K562 (cell line): ENCODE results near the gene PRCC. TPM values are rescaled to one million over a fixed set of nuclear protein-coding genes. Genes with fewer than 3 reads are reported as not detected.

Experiments used
- ATAC-seq: fragments of 200-7000 bp; cut with Tn5 transposase; 3 replicates; pipeline ENCODE4 v1.9.1; 2020; ENCODE audit warnings: moderate library complexity
- BruUV-seq: library from RNA; stranded (reverse); fragments of 400-500 nt; replicated peaks from 2 replicates; lab custom pipeline; 2021; lab: Mats Ljungman, UMichigan
- CTCF ChIA-PET: fragments of 300-600 bp; formaldehyde crosslinking; extraction: SDS; loops from one replicate; lab custom pipeline; 2021; ENCODE audit warnings: low intra/inter-chr PET ratio; lab: Yijun Ruan, JAX
- POLR2A ChIA-PET: fragments of 300-600, 350-650 bp; sonication (Branson Sonifier 250); formaldehyde crosslinking; extraction: SDS; loops from one replicate; lab custom pipeline; 2021; ENCODE audit warnings: antibody characterized with exemption, inconsistent platforms; lab: Yijun Ruan, JAX
- DNase-seq, 4 experiments: peaks; one replicate each; pipeline versions ENCODE4 v3.0.0 to v3.0.0-alpha.2; 2011 to 2018; ENCODE audit warnings: low spot score in 3 of 4, mixed read lengths in 3 of 4; ENCODE audit errors: extremely low read depth in 1 of 4
- FAIRE-seq: peaks from 2 replicates; lab custom pipeline; 2011; peaks lifted over from hg19 to GRCh38; lab: Jason Lieb, UNC
- H2AFZ ChIP-seq: 2 replicates; pipeline ENCODE4 v1.6.0; 2011; ENCODE audit warnings: low read depth, low read length, control low read depth, inconsistent platforms
- H3K27ac ChIP-seq: fragments of 200-600 bp; 3 replicates; pipeline ENCODE4 v1.8.0; 2011; ENCODE audit warnings: low read depth, mild to moderate bottlenecking, control low read depth, inconsistent platforms, low read length, moderate library complexity, mixed read lengths; ENCODE audit errors: extremely low read depth
- H3K27me3 ChIP-seq, 2 experiments: fragments of 300-600 bp in 1 of 2; 2 replicates in 1 of 2; 3 replicates in 1 of 2; pipeline versions ENCODE4 v1.6.0 to v1.8.0; 2011; ENCODE audit warnings: inconsistent platforms in 2 of 2, low read length in 2 of 2, mild to moderate bottlenecking in 1 of 2, mixed read lengths in 1 of 2, moderate library complexity in 1 of 2; ENCODE audit not compliant: control insufficient read depth in 2 of 2, insufficient read depth in 2 of 2
- H3K36me3 ChIP-seq: fragments of 300-600 bp; 3 replicates; pipeline ENCODE4 v1.8.0; 2011; ENCODE audit warnings: mild to moderate bottlenecking, low read length, inconsistent platforms; ENCODE audit not compliant: control insufficient read depth, insufficient read depth
- H3K4me1 ChIP-seq, 2 experiments: fragments of 200-600 bp in 1 of 2; replicated peaks in 1 of 2; 2 replicates in 1 of 2; 3 replicates in 1 of 2; pipeline versions ENCODE4 v1.5.1 to v1.8.0; 2011; ENCODE audit warnings: inconsistent platforms in 2 of 2, low read length in 2 of 2, mild to moderate bottlenecking in 1 of 2, mixed read lengths in 1 of 2, moderate library complexity in 1 of 2; ENCODE audit not compliant: control insufficient read depth in 2 of 2, insufficient read depth in 2 of 2
- H3K4me2 ChIP-seq: 2 replicates; pipeline ENCODE4 v1.6.1; 2011; ENCODE audit warnings: low read length, control low read depth, inconsistent platforms, mixed read lengths; ENCODE audit not compliant: insufficient read depth
- H3K4me3 ChIP-seq: fragments of 200-600 bp; sonication (generic), shearing (Covaris generic); 2 replicates; pipeline ENCODE4 v1.5.1; 2016; ENCODE audit warnings: control low read depth, inconsistent platforms
- H3K79me2 ChIP-seq: fragments of 200-600 bp; 3 replicates; pipeline ENCODE4 v1.8.0; 2011; ENCODE audit warnings: low read length, inconsistent platforms; ENCODE audit not compliant: control insufficient read depth, insufficient read depth
- H3K9ac ChIP-seq, 2 experiments: 2 replicates each; pipeline versions ENCODE4 v1.6.0 to v1.6.1; 2011; ENCODE audit warnings: low read depth in 2 of 2, low read length in 2 of 2, control low read depth in 1 of 2, inconsistent platforms in 1 of 2, mild to moderate bottlenecking in 1 of 2, mixed read lengths in 1 of 2; ENCODE audit not compliant: insufficient read depth in 1 of 2
- H3K9me1 ChIP-seq: one replicate; pipeline ENCODE4 v1.6.0; 2011; ENCODE audit warnings: inconsistent platforms, mild to moderate bottlenecking, low read length, moderate library complexity; ENCODE audit not compliant: control insufficient read depth, insufficient read depth
- H3K9me3 ChIP-seq: replicated peaks from 2 replicates; pipeline ENCODE4 v1.5.1; 2011; ENCODE audit warnings: low read depth, low read length, inconsistent platforms; ENCODE audit not compliant: control insufficient read depth, insufficient read depth
- H4K20me1 ChIP-seq: replicated peaks from 2 replicates; pipeline ENCODE4 v1.6.1; 2011; ENCODE audit warnings: low read length, inconsistent platforms, mixed read lengths; ENCODE audit not compliant: control insufficient read depth, insufficient read depth
- CEBPB ChIP-seq: fragments of 450-650 bp; IDR thresholded peaks from 2 replicates; pipeline ENCODE4 v1.6.1; 2016; ENCODE audit warnings: missing genetic modification characterization, missing compliant biosample characterization
- CEBPG ChIP-seq, 3 experiments: fragments of 200-800 bp in 1 of 3; sonication (Bioruptor generic) in 1 of 3; sonication (generic) in 1 of 3; formaldehyde crosslinking in 1 of 3; IDR thresholded peaks in 2 of 3; conservative IDR thresholded peaks in 1 of 3; 2 replicates each; pipeline versions ENCODE4 v1.6.1 to v1.8.0; 2016 to 2022; ENCODE audit warnings: missing compliant biosample characterization in 2 of 3, missing genetic modification characterization in 2 of 3, mild to moderate bottlenecking in 1 of 3, missing genetic modification reagents in 1 of 3
- MEIS2 ChIP-seq: fragments of 450-650 bp; IDR thresholded peaks from 2 replicates; pipeline ENCODE4 v1.6.1; 2014; ENCODE audit warnings: mild to moderate bottlenecking; ENCODE audit not compliant: partially characterized antibody
- WGBS: fragments of 100-300 bp; shearing (Covaris generic); methylation state at CpG from one replicate; pipeline ENCODE4 v1.1.6; 2016; ENCODE audit warnings: low coverage, mixed read lengths; ENCODE audit not compliant: insufficient coverage; ENCODE audit errors: missing lambda C conversion rate; 5-methylcytosine and 5-hydroxymethylcytosine counted together
- in situ Hi-C: fragments of 300-500 bp; cut with MboI; formaldehyde crosslinking; loops from 4 replicates; pipeline ENCODE4 v1.15.0; 2018; ENCODE audit warnings: inconsistent platforms, mixed read lengths
- intact Hi-C: fragments of 100-400 bp; cut with micrococcal nuclease; formaldehyde crosslinking; loops from 2 replicates; pipeline ENCODE4 v1.14.2; 2022
- polyA plus RNA-seq, 8 experiments: library from polyadenylated mRNA; depleted of rRNA in 4 of 8; stranded (reverse) in 5 of 8; unstranded in 3 of 8; fragments of >200 nt; fragmentation: Nextera tagmentation in 2 of 8; fragmentation: Illumina TruSeq in 1 of 8; extraction: Ambion mirVana in 2 of 8; extraction: Trizol in 1 of 8; gene quantifications; 2 replicates each; pipeline versions ENCODE4 v1.2.1 to v1.2.3, GENCODE V29; 2011 to 2014; ENCODE audit warnings: inconsistent platforms in 1 of 8, missing spikeins in 1 of 8
- total RNA-seq, 7 experiments: library from RNA; depleted of rRNA in 6 of 7; stranded (reverse); fragments of >200 nt in 6 of 7; fragmentation: Illumina TruSeq in 2 of 7; extraction: Trizol in 2 of 7; gene quantifications; 2 replicates each; pipeline versions ENCODE4 v1.2.1 to v1.2.3, GENCODE V29; 2011 to 2021; ENCODE audit warnings: low replicate concordance in 1 of 7
- TF ChIP-seq, protein P1 (sequence below): fragments of 250-450 bp; sonication (Bioruptor Pico); IDR thresholded peaks from 2 replicates; pipeline ENCODE4 v1.5.0; 2021; ENCODE audit warnings: mild to moderate bottlenecking, moderate library complexity
- TF ChIP-seq, protein P2 (sequence below), 2 experiments: IDR thresholded peaks in 1 of 2; conservative IDR thresholded peaks in 1 of 2; 2 replicates each; pipeline ENCODE4 v1.6.1; 2016; ENCODE audit warnings: low read depth in 2 of 2, mild to moderate bottlenecking in 1 of 2, missing compliant biosample characterization in 1 of 2, missing genetic modification characterization in 1 of 2, moderate library complexity in 1 of 2
- TF ChIP-seq, protein P3 (sequence below): sonication (generic); formaldehyde crosslinking; IDR thresholded peaks from 2 replicates; pipeline ENCODE4 v1.8.1; 2023; ENCODE audit warnings: mild to moderate bottlenecking, missing genetic modification reagents
- TF ChIP-seq, protein P4 (sequence below): fragments of 450-650 bp; IDR thresholded peaks from 2 replicates; pipeline ENCODE4 v1.6.1; 2016

Gene PRCC
- total and polyA plus RNA-seq, 9 of the 15 experiments (the other 6 are each of a cell fraction or from before 2014, with no cell fraction given), result 23.9 to 201 (median 41.1) TPM

DNA sequence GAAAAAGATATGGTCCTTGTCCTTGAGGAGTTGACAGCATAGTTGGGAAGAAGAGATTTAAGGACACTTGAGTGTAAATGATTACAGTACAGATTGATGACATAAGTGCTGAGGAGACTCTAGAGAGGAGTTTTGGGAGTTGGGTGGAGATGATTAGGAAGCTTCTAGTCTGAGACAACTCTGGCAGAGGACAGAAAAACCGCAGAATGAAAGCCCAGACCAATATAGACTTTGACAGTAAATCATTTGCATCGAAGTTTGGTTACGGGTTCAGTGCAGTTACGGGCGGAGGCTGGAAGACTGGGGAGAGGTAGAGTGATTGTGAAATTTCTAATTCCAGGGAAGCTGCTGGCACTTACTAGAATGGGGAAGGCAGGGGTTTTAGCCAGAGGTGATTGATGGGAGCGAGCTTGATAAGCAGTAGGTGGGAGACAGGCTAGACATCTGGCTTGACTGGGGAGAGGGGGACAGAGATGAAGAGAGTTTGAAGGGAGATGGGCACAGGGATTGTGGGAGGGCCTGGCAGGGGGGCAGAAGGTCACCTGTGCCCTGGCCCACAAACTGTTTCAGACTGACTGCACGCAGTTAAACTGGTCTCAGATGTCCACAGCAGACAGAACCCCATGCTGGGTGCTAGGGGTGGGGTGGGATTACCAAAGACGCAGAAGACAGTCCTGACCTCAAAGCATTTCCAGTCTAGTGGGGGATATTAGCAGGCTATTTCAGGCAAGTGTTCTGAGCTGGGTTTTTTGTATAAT lies 29.2 kb downstream of the PRCC start:
- H3K9me3 ChIP-seq, result no peaks in the 10 kb centered on the region
- H3K27ac ChIP-seq, result no peak overlapping the region
- H3K27me3 ChIP-seq, result no peaks in the 10 kb centered on the region
- WGBS, result 46% methylated on average over 8 of the region's 8 CpGs
- FAIRE-seq (no peak), ATAC-seq (no peak), DNase-seq (no peak)
- ChIA-PET POLR2A (interaction anchor here (0.6 to 2.7 kb wide), 8 partner anchors 8 to 108 kb away, joined by 3 to 8 read pairs (median 3); partner anchors contain the start of gene PRCC), CTCF (interaction anchor here (0.9 to 2.2 kb wide), 7 partner anchors 43 to 125 kb away, joined by 3 to 18 read pairs (median 5); partner anchors contain the start of genes INSRR and NTRK1)
- H3K4me3 ChIP-seq, result no peak overlapping the region
- peaks cover 14% of the 10 kb centered on the region; the same call in 1 of the 2 replicates for H4K20me1 ChIP-seq
- H2AFZ ChIP-seq, result no peak overlapping the region
- H3K79me2 ChIP-seq, result no peaks in the 10 kb centered on the region
- intact Hi-C loops, result loop anchor here (1.0 to 5.0 kb wide), 3 partner anchors 36 to 94 kb away; partner anchors contain the start of gene NTRK1
- in situ Hi-C loops, result no loop called here
- H3K4me1 ChIP-seq, result no peaks in the 10 kb centered on the region
- H3K9ac ChIP-seq, result peak overlapping the region in 1 of 2 experiments; percentile 54; a peak in 1 of 4 replicates
- H3K36me3 ChIP-seq, result peaks cover 99% of the 10 kb centered on the region
- BruUV-seq, result no TSS peak
- H3K4me2 ChIP-seq, result no peak overlapping the region
- H3K9me1 ChIP-seq, result no peaks in the 10 kb centered on the region
- TF ChIP-seq, protein P1, sequence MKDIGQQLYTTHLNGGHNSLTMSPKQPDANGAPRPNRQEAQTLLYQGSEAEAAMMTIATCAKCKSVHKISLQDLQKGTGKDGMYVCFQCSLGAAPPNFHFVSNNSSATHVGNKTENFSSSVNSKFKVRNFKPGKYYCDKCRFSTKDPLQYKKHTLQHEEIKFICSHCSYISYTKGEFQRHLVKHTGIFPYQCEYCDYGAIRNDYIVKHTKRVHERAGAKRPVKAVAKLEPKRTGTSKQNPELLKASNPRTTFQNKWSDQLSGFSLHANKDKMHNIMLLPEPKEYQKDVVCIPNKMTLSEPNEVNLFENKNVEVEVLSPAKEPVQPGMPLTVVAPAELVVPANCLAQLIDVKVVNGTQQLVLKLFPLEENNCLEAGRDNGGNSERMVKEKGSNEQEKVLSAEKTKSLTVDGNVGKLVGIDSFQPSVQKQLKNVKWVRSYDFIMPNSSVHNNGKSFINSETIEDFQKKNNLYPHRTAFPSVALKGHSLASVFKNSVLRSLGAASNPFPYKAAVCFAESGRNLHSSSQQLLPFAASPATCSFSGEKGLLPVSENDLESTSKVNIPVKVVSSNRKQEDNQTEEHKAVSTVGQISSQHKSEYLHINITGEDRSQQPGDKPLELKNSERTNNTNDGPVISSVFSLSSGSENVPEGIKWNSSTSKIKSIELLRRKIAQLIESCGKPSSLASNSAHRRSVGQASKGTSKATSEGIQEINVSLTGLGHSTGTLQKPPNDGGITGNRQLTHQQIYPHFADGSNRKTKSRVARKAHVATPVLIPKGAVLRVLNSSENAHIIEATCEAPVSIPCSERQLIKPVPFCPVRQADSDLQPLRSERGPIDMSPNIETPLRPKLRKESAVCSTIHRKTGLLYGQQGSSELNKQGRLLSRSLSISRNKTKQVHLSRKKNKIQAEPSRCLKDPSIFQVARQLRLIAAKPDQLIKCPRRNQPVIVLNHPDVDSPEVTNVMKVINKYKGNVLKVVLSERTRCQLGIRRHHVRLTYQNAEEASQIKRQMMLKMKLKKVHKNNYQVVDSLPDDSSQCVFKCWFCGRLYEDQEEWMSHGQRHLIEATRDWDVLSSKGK (CRISPR knock-in tag), result no peak
- TF ChIP-seq CEBPG (CRISPR knock-in tag; IDR thresholded peaks at IDR 0.05) (no peak), CEBPG (tag; conservative IDR thresholded peaks at IDR 0.05 in 1 of 2, IDR thresholded peaks at IDR 0.05 in 1 of 2) (peak in 1 of 2 experiments; percentile 30; a peak in 2 of 4 replicates), CEBPB (tag) (peak; percentile 78), MEIS2 (peak; percentile 60)
- TF ChIP-seq, protein P2, sequence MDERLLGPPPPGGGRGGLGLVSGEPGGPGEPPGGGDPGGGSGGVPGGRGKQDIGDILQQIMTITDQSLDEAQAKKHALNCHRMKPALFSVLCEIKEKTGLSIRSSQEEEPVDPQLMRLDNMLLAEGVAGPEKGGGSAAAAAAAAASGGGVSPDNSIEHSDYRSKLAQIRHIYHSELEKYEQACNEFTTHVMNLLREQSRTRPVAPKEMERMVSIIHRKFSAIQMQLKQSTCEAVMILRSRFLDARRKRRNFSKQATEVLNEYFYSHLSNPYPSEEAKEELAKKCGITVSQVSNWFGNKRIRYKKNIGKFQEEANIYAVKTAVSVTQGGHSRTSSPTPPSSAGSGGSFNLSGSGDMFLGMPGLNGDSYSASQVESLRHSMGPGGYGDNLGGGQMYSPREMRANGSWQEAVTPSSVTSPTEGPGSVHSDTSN (CRISPR knock-in tag; IDR thresholded peaks at IDR 0.05; ENCODE audit: low read depth), result no peak
- TF ChIP-seq, protein P2 (tag; conservative IDR thresholded peaks at IDR 0.05; ENCODE audit: low read depth), result peak; percentile 76
- TF ChIP-seq, protein P3, sequence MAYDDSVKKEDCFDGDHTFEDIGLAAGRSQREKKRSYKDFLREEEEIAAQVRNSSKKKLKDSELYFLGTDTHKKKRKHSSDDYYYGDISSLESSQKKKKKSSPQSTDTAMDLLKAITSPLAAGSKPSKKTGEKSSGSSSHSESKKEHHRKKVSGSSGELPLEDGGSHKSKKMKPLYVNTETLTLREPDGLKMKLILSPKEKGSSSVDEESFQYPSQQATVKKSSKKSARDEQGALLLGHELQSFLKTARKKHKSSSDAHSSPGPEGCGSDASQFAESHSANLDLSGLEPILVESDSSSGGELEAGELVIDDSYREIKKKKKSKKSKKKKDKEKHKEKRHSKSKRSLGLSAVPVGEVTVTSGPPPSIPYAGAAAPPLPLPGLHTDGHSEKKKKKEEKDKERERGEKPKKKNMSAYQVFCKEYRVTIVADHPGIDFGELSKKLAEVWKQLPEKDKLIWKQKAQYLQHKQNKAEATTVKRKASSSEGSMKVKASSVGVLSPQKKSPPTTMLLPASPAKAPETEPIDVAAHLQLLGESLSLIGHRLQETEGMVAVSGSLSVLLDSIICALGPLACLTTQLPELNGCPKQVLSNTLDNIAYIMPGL, result no peak
- TF ChIP-seq, protein P4, sequence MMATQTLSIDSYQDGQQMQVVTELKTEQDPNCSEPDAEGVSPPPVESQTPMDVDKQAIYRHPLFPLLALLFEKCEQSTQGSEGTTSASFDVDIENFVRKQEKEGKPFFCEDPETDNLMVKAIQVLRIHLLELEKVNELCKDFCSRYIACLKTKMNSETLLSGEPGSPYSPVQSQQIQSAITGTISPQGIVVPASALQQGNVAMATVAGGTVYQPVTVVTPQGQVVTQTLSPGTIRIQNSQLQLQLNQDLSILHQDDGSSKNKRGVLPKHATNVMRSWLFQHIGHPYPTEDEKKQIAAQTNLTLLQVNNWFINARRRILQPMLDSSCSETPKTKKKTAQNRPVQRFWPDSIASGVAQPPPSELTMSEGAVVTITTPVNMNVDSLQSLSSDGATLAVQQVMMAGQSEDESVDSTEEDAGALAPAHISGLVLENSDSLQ, result peak; percentile 45; the same call in 1 of the 2 replicates
